Inflammatory macrophage treated with lipopolysaccharide for 1 hour (primary cell): ENCODE results near the gene GOSR1.
A peak's percentile ranks its signal among the peaks of the same experiment; 100 is the strongest.
"Not testable (repeated sequence)": the region's sequence is repeated elsewhere in the genome, so short reads cannot be mapped to it uniquely, and the experiment has no call there.

Experiments used
- DNase-seq, 2 donors: peaks; one replicate each; pipeline ENCODE4 v3.0.0-alpha.2; 2020 to 2022

The GOSR1 gene

DNA sequence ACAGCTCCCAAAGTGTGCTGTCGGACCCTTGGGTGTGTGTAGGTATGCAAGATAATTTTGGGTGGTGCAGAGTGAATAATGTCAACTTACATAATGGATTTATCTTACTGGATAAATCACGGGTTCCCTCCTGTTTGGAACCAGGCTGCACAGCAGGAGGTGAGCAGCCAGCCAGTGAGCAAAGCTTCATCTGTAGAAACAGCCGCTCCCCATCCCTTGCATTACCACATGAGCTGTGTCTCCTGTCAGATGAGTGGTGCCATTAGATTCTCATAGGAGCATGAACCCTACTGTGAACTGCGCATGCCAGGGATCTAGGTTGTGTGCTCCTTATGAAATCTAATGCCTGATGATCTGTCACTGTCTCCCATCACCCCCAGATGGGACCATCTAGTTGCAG is 72.0 kb downstream of the GOSR1 start:
- not testable (repeated sequence) for DNase-seq

GRCh38 chr17:30549864-30550511 is 72.8 kb downstream of the GOSR1 start:
- no peak for DNase-seq

DNA sequence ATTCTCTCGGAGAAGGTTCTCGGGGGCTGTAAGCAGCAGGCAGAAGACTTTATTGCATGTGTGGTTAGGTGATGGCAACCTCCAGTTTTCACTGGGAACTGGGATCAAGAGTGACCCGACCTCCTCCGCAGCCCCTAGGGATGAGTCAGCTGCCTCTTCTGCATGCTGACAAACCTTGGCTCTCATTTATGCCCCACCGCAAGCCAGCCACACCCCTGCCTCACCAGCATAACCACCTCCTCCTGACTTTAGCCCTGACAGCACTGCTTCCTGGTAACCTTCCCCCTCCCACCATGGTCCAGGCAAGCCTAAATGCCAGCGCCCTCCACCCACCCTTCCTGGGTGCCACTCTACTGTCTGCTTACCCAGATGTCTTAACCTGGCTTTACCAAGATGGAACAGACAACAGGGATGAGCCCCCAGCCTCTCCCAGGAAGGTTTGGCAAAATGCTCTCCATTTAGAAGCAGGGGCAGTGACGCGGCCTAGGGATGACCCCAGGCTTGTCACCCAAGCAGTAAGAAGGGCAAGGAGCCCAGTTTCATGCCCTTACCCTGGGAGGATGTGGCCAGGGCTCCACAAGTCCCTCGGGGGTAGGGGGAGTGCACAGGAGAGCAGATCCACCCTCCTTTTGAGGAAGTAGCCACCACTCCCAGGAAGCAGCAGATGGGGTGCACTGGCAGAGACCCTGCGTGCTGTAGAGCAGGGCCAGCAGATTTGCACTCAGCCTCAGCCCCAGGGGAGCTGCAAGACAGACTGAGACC is 73.5 kb downstream of the GOSR1 start:
- peak in 1 of 2 donors; percentile 3 for DNase-seq

- DNase-seq = not testable (repeated sequence)
These were observed 74.2 kb downstream of the GOSR1 start for GRCh38 chr17:30551274-30551995.

DNA sequence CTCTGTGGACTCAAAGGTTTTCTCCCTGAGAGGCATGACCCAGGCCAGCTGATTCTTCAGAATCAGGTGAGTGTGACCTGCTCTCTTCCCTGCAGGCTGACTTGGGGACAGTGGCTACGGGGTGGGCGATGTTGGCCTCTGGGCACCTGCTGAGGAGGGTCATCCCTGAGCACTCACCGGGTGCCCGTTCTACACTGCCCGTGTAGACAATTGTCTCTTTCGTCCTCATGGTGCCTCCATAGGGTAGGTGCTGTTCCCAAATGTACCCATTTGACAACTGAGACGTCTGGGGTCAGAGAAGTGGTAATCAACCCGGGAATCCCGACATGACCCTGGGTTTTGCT is 74.8 kb downstream of the GOSR1 start:
- DNase-seq = no peak

DNA sequence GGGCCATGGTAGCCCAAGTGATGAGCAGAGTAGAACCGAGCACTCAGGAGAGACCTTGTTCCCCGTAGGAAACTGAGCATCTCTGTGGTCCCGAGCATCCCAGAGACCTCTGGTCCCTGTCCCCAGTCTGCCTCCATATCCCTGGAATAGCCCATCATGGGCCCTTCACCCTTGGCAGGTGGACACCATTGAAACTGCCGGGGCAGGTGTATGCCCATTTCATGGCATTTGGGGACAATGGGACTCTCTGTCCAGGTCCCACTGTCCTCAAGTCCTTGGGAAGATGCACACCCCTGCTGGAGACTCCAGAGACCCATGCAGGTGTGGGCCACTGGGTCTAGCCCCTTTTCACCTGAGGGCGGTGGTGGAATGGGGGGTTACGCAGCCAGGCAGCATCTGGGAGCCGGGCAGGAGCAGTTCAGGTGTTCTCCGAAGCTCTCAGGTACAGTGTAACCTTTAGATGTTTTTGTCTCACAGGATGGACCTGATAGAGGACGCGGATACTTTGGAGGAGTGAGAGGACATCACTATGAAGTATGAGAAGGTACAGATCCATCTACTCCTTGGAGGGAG is 75.9 kb downstream of the GOSR1 start:
- no peak for DNase-seq

- not testable (repeated sequence) for DNase-seq
These were observed 76.7 kb downstream of the GOSR1 start for GRCh38 chr17:30553823-30554440.

DNA sequence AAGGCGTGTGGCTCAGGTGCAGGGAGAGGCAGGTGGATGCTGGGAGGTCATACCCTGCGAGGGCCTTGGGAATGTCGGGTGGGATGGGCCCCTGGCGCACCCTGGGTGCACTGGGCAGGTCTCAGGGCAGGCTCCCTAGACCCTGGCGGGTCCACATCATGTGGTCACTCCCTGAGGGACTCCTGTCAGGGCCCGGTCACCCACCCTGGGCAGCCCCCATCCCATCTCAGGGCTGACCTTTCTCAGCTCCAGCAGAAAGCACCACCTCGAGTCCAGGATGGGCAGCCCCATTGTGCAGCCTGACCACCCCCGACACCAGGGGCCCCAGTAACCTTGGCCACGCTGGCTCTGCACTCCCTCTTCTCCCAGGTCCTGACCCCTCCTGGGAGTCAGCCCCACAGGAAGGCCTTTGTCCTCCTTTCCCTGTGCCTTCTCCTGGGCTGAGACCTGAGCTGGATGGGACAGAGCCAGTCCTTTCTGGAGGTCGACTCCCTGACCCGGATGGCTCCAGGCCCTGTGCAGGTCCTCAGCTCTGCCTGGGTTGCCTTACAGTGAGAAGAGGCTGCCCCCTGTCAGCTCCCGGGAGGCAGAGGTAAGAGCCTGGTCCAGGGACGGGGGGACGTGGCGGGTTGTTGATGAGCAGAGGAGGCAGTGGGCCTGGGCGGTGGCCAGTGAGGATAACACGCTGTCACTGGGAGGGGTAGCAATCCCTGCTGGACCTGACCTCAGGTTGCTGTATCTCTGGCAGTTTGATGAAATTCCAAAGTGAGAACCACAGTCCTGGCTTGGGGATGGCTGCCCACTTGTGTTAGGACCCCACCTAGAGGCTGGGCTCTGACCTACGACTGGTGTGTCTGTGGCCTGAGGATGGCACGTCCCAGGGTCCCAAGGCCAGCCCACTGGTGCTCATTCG is 77.9 kb downstream of the GOSR1 start:
- DNase-seq = no peak

DNA sequence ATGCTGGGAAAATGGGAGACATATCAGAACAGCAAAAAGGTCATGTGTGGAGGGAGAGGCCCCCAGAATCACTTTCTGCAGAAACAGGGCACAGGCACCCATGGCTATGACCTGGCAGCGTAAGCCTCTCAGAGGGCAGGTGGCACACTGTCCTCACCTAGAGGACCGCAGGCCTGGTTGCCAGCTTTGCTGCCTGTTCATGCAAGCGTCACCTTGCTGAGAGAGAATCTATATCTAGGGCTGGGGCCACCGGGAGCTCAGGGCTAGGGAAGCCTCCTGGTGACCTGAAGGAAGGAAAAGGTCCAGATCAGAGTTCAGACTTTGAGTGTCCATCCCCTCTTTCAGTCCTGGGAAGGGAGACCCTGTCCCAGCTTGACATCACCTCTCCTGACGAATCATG is 78.7 kb downstream of the GOSR1 start:
- DNase-seq = no peak

DNA sequence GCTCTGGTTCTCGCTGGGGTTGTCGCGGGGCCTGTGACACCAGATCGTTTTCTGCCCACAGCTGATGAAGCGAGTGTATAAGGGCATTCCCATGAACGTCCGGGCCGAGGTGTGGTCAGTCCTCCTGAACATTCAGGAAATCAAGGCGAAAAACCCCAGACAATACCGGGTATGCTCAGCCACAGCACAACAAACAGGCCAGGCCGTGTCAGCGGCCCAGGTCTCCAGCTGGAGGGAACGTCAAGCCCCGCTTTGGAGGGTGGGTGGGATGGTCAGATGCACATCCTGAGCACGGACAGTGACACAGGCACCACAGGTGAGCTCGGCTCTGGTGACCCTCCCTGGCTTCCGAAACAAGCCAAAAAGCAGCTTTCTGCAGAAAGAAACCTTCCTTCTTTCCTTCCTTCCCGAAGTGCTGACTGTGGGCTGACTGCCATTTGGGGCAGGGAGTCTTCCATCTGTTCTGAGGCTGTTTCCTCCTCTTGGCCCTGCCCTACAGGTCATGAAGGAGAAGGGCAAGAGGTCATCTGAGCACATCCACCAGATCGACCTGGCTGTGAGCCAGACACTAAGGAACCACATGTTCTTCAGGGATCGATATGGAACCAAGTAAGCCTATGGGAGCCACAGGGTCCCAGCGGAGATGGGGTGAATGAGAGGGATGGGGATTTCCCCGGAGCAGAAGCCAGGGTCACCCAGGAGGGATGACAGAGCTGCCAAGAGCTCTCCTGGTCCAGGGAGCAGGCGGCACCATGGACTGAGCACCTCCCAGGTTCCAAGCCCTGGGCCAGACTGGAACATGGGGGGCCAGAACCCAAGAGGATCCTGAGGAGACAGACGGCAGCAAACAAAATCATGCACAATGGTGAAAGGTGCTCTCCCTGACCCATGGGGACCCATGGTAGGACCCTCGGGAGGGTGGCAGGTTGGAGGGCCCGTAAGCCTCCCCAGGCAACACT is 79.4 kb downstream of the GOSR1 start:
- DNase-seq = no peak

DNA sequence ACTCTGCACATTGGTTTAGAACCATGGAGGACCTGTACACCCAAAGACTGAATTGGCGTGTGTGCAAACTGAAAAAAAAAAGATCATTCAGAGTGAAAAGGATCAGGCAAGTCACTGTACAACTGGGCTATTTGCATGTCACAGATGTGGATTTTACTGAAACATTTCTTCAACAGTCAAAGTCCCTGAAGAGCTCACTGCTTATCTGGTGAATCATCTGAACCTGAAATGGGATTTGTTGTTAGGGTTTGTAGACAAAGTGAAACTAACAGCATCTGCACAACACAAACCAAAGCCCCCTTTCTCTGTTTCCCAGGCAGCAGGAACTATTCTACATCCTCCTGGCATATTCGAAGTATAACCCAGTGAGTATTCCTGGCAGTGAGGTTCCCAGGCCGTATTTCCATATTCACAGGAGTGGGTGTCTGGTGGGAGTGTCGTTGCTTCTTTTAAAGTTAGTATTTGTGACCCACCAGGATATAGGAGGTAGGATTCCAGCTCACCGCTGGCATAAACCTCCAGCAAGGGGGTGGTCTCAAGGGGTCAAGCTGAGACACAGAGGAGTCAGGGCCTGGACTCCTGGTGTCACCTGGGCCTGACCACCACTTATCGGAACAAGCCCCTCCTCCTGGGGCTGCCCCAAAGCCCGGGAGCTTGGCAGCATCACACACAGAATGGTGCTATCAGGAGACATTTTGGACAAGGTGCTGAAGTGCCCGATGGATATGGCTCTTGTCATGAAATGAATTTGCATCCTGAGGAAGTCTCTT is 80.9 kb downstream of the GOSR1 start:
- DNase-seq = no peak

GRCh38 chr17:30558686-30559545 is 81.7 kb downstream of the GOSR1 start:
- DNase-seq = no peak

- DNase-seq = no peak
These were observed 82.4 kb downstream of the GOSR1 start for GRCh38 chr17:30559656-30560055.

DNA sequence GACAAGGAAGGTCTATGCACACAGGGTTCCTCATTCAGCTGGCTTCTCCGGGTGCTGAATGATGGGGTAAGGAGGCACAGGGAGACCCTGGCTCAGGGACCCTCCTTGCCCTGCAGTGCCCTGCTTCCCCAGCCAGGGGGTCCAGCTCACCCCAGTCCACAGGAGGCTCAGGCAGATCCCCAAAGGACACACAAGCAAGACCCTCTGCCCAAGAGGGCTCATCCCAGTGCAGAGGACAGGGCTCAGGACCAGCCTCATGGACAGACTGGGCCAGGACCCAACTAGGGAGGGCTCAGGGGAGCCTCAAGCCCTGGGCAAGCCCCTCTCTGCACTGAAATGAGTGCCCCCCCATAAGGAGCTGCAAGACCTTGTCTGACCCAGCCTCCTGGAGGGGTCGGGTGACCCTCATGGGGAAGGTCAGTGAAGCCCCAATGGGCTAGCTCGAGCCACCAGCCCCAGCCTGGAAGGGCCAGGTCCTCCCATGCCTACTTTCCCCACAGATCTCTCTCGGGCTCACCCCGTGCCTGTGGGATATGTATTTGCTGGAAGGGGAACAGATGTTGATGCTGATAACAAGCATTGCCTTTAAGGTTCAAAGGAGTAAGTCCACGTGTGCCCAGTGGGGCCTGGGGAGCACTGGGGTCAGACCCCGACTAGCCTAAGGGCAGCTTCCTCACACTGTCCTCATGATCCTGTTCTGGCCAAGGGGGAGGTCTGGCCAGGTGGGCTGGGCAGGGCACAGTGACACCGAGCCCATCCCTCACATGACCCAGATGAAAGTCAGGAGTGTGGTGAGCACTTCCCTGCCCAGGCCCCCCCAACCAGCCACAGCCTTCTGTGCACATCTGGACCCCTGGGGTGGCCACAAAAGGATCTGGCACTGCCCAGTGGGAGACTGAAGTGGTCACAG is 83.2 kb downstream of the GOSR1 start:
- not testable (repeated sequence) for DNase-seq

DNA sequence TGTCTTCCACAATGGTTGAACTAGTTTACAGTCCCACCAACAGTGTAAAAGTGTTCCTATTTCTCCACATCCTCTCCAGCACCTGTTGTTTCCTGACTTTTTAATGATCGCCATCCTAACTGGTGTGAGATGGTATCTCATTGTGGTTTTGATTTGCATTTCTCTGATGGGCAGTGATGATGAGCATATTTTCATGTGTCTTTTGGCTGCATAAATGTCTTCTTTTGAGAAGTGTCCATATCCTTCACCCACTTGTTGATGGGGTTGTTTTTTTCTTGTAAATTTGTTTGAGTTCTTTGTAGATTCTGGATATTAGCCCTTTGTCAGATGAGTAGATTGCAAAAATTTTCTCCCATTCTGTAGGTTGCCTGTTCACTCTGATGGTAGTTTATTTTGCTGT is 84.6 kb downstream of the GOSR1 start:
- DNase-seq = not testable (repeated sequence)

GRCh38 chr17:30563131-30563904 is 86.1 kb downstream of the GOSR1 start:
- not testable (repeated sequence) for DNase-seq

GRCh38 chr17:30563905-30564390 is 86.7 kb downstream of the GOSR1 start:
- DNase-seq = not testable (repeated sequence)
